Right lung (tissue), 5 donors: ENCODE measurements around the gene OR56A1. TPM values are rescaled to one million over a fixed set of nuclear protein-coding genes. Genes with fewer than 3 reads are reported as not detected.

Experiments used
- DNase-seq, 2 donors: peaks; one replicate each; pipeline ENCODE4 v3.0.0-alpha.2; 2013
- polyA plus RNA-seq, 5 donors: library from polyadenylated mRNA; unstranded; fragments of 120-200 nt; gene quantifications; one replicate each; pipeline versions ENCODE4 v1.2.1 to v1.2.3, GENCODE V29; 2013; ENCODE audit warnings: inconsistent platforms in 1 of 5, low replicate concordance in 1 of 5; ENCODE audit not compliant: insufficient read length in 5 of 5, insufficient read depth in 1 of 5

The OR56A1 gene
- polyA plus RNA-seq, 5 donors, result not detected

- no peak for DNase-seq
These were observed 38.4 kb downstream of the OR56A1 start for GRCh38 chr11:5992150-5992549.

DNA sequence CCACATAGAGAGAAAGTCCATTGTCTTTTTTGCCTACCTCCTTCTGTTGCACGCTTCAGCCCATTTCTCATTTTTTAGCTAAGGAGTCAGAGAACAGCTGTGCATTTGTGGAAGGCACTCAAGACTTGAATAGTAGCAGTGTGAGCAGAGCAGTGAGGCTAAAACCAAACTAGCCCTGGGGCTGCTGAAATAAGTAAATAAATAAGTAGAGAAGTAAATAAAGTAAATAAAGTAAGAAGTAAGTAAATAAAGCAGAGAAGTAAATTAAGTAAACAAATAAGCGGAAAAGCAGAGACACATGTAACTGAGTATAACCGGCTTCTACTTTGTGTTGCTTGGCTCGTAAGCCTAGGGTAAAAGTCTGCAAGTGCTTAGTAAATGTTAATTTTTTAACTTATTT, 41.4 kb downstream of the OR56A1 start:
- DNase-seq, result no peak

DNA sequence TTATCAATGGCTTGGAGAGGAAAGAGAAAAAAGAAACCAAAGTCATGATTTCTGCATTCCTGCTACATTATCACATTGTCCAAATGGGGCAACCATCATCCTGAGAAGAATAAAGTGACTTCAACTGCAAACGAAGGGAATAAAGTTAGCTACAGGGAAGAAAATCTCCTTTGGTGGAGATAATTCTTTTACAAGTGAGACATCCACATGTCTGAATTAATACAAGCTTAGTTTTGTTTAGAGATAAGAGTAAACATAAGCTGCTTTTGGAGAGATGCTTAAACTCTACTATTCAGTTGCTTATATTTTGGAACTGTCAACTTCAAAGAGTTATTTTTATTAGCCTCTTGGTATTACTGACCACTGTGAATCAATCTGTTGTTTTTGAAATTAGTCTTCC, 43.7 kb downstream of the OR56A1 start, which contains the start of gene OR52L1:
OR52L1 (minus strand) TSS at position 101 of the 400 bp plus-strand sequence; CDS start at position 46, 55 bp downstream.
- DNase-seq, result no peak

DNA sequence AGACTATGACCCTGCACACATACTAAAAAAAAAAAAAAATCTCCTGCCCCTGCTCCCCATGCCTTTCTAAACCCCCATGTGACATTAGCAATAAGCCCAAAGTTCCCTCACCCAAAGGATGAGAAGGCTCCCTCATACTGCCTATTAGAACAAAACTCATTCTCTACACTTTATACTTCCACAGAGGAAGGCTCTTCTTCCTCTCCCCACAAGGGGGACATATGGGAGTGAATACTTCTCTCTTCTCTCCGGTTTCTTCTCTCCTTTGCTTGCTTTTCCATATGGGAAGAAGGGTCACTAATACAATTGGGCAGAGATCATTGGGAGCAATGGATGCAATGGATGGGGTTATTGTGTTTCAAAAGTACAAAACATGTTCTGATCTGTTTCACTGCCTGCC, 47.1 kb downstream of the OR56A1 start:
- no peak for DNase-seq

DNA sequence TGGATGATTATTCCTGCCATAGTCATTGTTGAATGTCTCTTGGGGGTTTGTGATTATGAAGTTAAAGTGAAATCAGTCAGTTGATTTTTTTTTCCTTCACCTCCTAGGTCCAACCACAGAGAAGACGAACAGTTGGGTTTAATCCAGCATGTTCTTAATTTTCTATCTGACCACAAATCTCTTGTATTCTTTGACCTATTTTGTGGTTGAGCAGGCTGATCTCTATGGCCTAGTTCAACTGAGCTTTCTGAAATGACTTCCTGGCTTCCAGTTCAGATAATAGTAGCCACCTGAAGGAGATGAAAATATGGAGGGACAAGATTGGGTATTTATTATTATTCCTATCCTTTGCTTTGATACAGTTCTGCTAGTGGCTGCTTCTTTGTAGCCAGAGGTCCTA, 57.0 kb downstream of the OR56A1 start:
- no peak for DNase-seq

Other genes starting within 250 kb of the OR56A1 start
- gene OR52N5, start 247.4 kb downstream of the OR56A1 start, polyA plus RNA-seq, result not detected
- gene OR52N1, start 239.5 kb downstream of the OR56A1 start, polyA plus RNA-seq, result not detected
- under 1 TPM in 1 of 5 donors, not detected in 4; 0.15 TPM for gene OR52N2, start 221.8 kb downstream of the OR56A1 start, polyA plus RNA-seq
- not detected for gene OR52E6, start 188.9 kb downstream of the OR56A1 start, polyA plus RNA-seq
- gene OR52E8, start 173.1 kb downstream of the OR56A1 start, polyA plus RNA-seq, result not detected
- not detected for gene OR52E4, start 150.1 kb downstream of the OR56A1 start, polyA plus RNA-seq
- gene OR52E5, start 137.6 kb downstream of the OR56A1 start, polyA plus RNA-seq, result not detected
- gene OR56A3, start 88.5 kb downstream of the OR56A1 start, polyA plus RNA-seq, result not detected
- not detected for gene OR56A5, start 62.3 kb downstream of the OR56A1 start, polyA plus RNA-seq
- gene OR52L1, start 43.8 kb downstream of the OR56A1 start, polyA plus RNA-seq, result not detected
- gene OR56A4, start 23.8 kb downstream of the OR56A1 start, polyA plus RNA-seq, result under 1 TPM in 4 of 5 donors, not detected in 1; 0.04 to 0.13 (median 0.05) TPM
- gene OR56B4, start 76.9 kb upstream of the OR56A1 start, polyA plus RNA-seq, result under 1 TPM in 2 of 5 donors, not detected in 3; 0.13 to 0.29 TPM
- gene OR52B2, start 139.6 kb upstream of the OR56A1 start, polyA plus RNA-seq, result not detected
- gene OR52W1, start 168.5 kb upstream of the OR56A1 start, polyA plus RNA-seq, result under 1 TPM in 1 of 5 donors, not detected in 4; 0.22 TPM
- gene C11orf42, start 174.8 kb upstream of the OR56A1 start, polyA plus RNA-seq, result 1 to 10 TPM in 3 of 5 donors, under 1 TPM in 2; 0.60 to 1.8 (median 1.1) TPM
- gene FHIP1B, start 203.9 kb upstream of the OR56A1 start, polyA plus RNA-seq, result 10 to 100 TPM; 45.8 to 65.5 (median 60.2) TPM
- gene CNGA4, start 208.3 kb upstream of the OR56A1 start, polyA plus RNA-seq, result 1 to 10 TPM; 1.2 to 1.9 (median 1.5) TPM
- under 1 TPM; 0.18 to 0.31 (median 0.25) TPM for gene CCKBR, start 229.1 kb upstream of the OR56A1 start, polyA plus RNA-seq